ENCODE results near the gene OGFOD3. TPM values are rescaled to one million over a fixed set of nuclear protein-coding genes. Genes with fewer than 3 reads are reported as not detected.

OGFOD3 gene
- total and polyA plus RNA-seq, 9 of the 15 experiments (the other 6 are each of a cell fraction or from before 2014, with no cell fraction given), result 0.69 to 44.7 (median 18.9) TPM

- TF ChIP-seq YY1 (IDR thresholded peaks at IDR 0.05; ENCODE audit: borderline replicate concordance in 1 of 3, control insufficient read depth in 1 of 3, extremely low read depth in 1 of 3, insufficient read depth in 3 of 3, insufficient read length in 1 of 3, insufficient replicate concordance in 2 of 3, low read depth in 1 of 3, low read length in 2 of 3), result peak; percentile 94 to 99 (median 97)
- TF ChIP-seq CREB1 (IDR thresholded peaks at IDR 0.05), result peak; percentile 61
- TF ChIP-seq CREB1 (CRISPR knock-in tag; IDR thresholded peaks at IDR 0.05), result peak; percentile 85
- no peak for TF ChIP-seq ZNF699 (CRISPR knock-in tag; IDR thresholded peaks at IDR 0.05; ENCODE audit: insufficient replicate concordance)
- no peak for TF ChIP-seq KLF13 (tag; IDR thresholded peaks at IDR 0.05; ENCODE audit: borderline replicate concordance, low read depth)
- TF ChIP-seq ZC3H11A (IDR thresholded peaks at IDR 0.05; ENCODE audit: low read depth, low read length), result 0 out of 2 replicates have a peak, but pooled peaks have one; percentile 19
- no peak for TF ChIP-seq MTA2 (IDR thresholded peaks at IDR 0.05; ENCODE audit: low read depth)
- peak; percentile 96 for TF ChIP-seq MTA3 (IDR thresholded peaks at IDR 0.05; ENCODE audit: borderline replicate concordance)
- TF ChIP-seq, protein P1, sequence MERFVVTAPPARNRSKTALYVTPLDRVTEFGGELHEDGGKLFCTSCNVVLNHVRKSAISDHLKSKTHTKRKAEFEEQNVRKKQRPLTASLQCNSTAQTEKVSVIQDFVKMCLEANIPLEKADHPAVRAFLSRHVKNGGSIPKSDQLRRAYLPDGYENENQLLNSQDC (CRISPR knock-in tag; IDR thresholded peaks at IDR 0.05), result peak; percentile 66; the same call in 1 of the 2 replicates
- peak; percentile 95; the same call in 1 of the 2 replicates for TF ChIP-seq KAT7 (CRISPR knock-in tag; IDR thresholded peaks at IDR 0.05; ENCODE audit: borderline replicate concordance)
- no peak for TF ChIP-seq ZBTB43 (CRISPR knock-in tag; IDR thresholded peaks at IDR 0.05)
- TF ChIP-seq ARNT (IDR thresholded peaks at IDR 0.05), result peak; percentile 100
- no peak for TF ChIP-seq DACH1 (IDR thresholded peaks at IDR 0.05; ENCODE audit: partially characterized antibody)
- no peak for TF ChIP-seq NFE2 (IDR thresholded peaks at IDR 0.05; ENCODE audit: low read depth)
- TF ChIP-seq ZNF75A (CRISPR knock-in tag; IDR thresholded peaks at IDR 0.05), result no peak
- TF ChIP-seq RBM22 (IDR thresholded peaks at IDR 0.05; ENCODE audit: low read depth, low read length, poor library complexity, severe bottlenecking), result peak; percentile 39
- TF ChIP-seq CREM (IDR thresholded peaks at IDR 0.05; ENCODE audit: low read depth), result peak; percentile 74
- TF ChIP-seq, protein P2, sequence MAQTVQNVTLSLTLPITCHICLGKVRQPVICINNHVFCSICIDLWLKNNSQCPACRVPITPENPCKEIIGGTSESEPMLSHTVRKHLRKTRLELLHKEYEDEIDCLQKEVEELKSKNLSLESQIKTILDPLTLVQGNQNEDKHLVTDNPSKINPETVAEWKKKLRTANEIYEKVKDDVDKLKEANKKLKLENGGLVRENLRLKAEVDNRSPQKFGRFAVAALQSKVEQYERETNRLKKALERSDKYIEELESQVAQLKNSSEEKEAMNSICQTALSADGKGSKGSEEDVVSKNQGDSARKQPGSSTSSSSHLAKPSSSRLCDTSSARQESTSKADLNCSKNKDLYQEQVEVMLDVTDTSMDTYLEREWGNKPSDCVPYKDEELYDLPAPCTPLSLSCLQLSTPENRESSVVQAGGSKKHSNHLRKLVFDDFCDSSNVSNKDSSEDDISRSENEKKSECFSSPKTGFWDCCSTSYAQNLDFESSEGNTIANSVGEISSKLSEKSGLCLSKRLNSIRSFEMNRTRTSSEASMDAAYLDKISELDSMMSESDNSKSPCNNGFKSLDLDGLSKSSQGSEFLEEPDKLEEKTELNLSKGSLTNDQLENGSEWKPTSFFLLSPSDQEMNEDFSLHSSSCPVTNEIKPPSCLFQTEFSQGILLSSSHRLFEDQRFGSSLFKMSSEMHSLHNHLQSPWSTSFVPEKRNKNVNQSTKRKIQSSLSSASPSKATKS (CRISPR knock-in tag; IDR thresholded peaks at IDR 0.05), result no peak
- TF ChIP-seq ZBTB7A (IDR thresholded peaks at IDR 0.05; ENCODE audit: borderline replicate concordance, control insufficient read depth, low read depth, low read length), result peak; percentile 62; the same call in 1 of the 2 replicates
- no peak for TF ChIP-seq ETS2 (tag; IDR thresholded peaks at IDR 0.05; ENCODE audit: borderline replicate concordance, poor library complexity, severe bottlenecking)
- no peak for TF ChIP-seq RBM15 (IDR thresholded peaks at IDR 0.05; ENCODE audit: insufficient read depth, low read length)
- TF ChIP-seq ELF2 (CRISPR knock-in tag; IDR thresholded peaks at IDR 0.05), result no peak
- no peak for TF ChIP-seq MYBL2 (IDR thresholded peaks at IDR 0.05; ENCODE audit: low read depth)
- TF ChIP-seq MYBL2 (CRISPR knock-in tag; IDR thresholded peaks at IDR 0.05; ENCODE audit: borderline replicate concordance), result no peak
- TF ChIP-seq CAMTA2 (CRISPR knock-in tag; conservative IDR thresholded peaks at IDR 0.05), result peak; percentile 82; the same call in 1 of the 2 replicates
- 0 out of 2 replicates have a peak, but pooled peaks have one; percentile 2 for TF ChIP-seq BHLHE40 (IDR thresholded peaks at IDR 0.05; ENCODE audit: low read length)
Measured at GRCh38 chr17:82458179-82458884, 39.9 kb upstream of the OGFOD3 start, which contains the start of gene NARF (continued).
